B cell (primary cell): Measurements from ENCODE around the gene TEKT5. TPM values are rescaled to one million over a fixed set of nuclear protein-coding genes. Genes with fewer than 3 reads are reported as not detected.
A peak's percentile ranks its signal among the peaks of the same experiment; 100 is the strongest.

Experiments used
- ATAC-seq: fragments of 200-7000 bp; cut with Tn5 transposase; one replicate; pipeline ENCODE4 v1.10.0; 2021; ENCODE audit warnings: low read depth, mild to moderate bottlenecking, moderate number of reproducible peaks, moderate library complexity
- CTCF ChIA-PET: fragments of 350-600 bp; sonication (Branson Sonifier 250); formaldehyde crosslinking; loops from one replicate; lab custom pipeline; 2021; ENCODE audit warnings: antibody characterized with exemption, inconsistent platforms; lab: Charles Lee
- POLR2A ChIA-PET: fragments of 350-600 bp; sonication (Branson Sonifier 250); formaldehyde crosslinking; loops from one replicate; lab custom pipeline; 2021; ENCODE audit warnings: antibody characterized with exemption; lab: Charles Lee
- DNase-seq: peaks from one replicate; pipeline ENCODE4 v3.0.0; 2013
- H2AFZ ChIP-seq: 2 replicates; pipeline ENCODE4 v1.6.1; 2012; ENCODE audit warnings: mild to moderate bottlenecking, low read depth, low read length; ENCODE audit not compliant: insufficient read depth, poor library complexity, severe bottlenecking
- H3K27ac ChIP-seq, 2 donors: 1 replicate in 1 of 2; 2 replicates in 1 of 2; pipeline ENCODE4 v1.5.1; 2012 to 2013; ENCODE audit warnings: low read length in 2 of 2, mild to moderate bottlenecking in 2 of 2, moderate library complexity in 1 of 2
- H3K27me3 ChIP-seq, 4 experiments: fragments of 200-600 bp in 1 of 4; sonication (generic) in 1 of 4; replicated peaks in 1 of 4; 1 replicate in 2 of 4; 2 replicates in 2 of 4; pipeline versions ENCODE4 v1.6.1 to v1.7.0; 2013 to 2016; ENCODE audit warnings: low read length in 3 of 4, mild to moderate bottlenecking in 2 of 4, mixed read lengths in 1 of 4, moderate library complexity in 1 of 4; ENCODE audit not compliant: insufficient read depth in 4 of 4, control insufficient read depth in 3 of 4; ENCODE audit errors: control extremely low read depth in 1 of 4
- H3K36me3 ChIP-seq, 2 experiments: replicated peaks in 1 of 2; 1 replicate in 1 of 2; 2 replicates in 1 of 2; pipeline versions ENCODE4 v1.6.1 to v1.7.1; 2013; ENCODE audit warnings: low read length in 1 of 2; ENCODE audit not compliant: insufficient read depth in 2 of 2, control insufficient read depth in 1 of 2; ENCODE audit errors: control extremely low read depth in 1 of 2, extremely low read depth in 1 of 2
- H3K4me1 ChIP-seq, 2 donors: fragments of 200-600 bp in 1 of 2; sonication (generic) in 1 of 2; 1 replicate in 1 of 2; 2 replicates in 1 of 2; pipeline versions ENCODE4 v1.5.1 to v1.6.1; 2013 to 2017; ENCODE audit warnings: low read length in 2 of 2; ENCODE audit not compliant: control insufficient read depth in 2 of 2, insufficient read depth in 2 of 2
- H3K4me2 ChIP-seq: replicated peaks from 2 replicates; pipeline ENCODE3; 2012; ENCODE audit warnings: mild to moderate bottlenecking, low read depth, low read length; ENCODE audit not compliant: poor library complexity, severe bottlenecking
- H3K4me3 ChIP-seq, 5 experiments: fragments of 200-600 bp in 1 of 5; sonication (generic) in 1 of 5; 1 replicate in 3 of 5; 2 replicates in 2 of 5; pipeline versions ENCODE4 v1.5.1 to v1.7.0; 2011 to 2016; ENCODE audit warnings: low read length in 4 of 5, mild to moderate bottlenecking in 4 of 5, low read depth in 2 of 5, control low read depth in 1 of 5, moderate library complexity in 1 of 5; ENCODE audit not compliant: insufficient read depth in 1 of 5; ENCODE audit errors: control extremely low read depth in 1 of 5, extremely low read depth in 1 of 5
- H3K79me2 ChIP-seq: fragments of 200-600 bp; sonication (generic); one replicate; pipeline ENCODE4 v1.6.0; 2016; ENCODE audit warnings: low read length; ENCODE audit not compliant: control insufficient read depth, insufficient read depth
- H3K9ac ChIP-seq: fragments of 200-600 bp; sonication (generic); 2 replicates; pipeline ENCODE4 v1.6.1; 2017; ENCODE audit warnings: mild to moderate bottlenecking, low read length, moderate library complexity
- H3K9me3 ChIP-seq, 3 donors: one replicate each; pipeline versions ENCODE4 v1.6.1 to v1.7.1; 2013; ENCODE audit warnings: low read length in 2 of 3; ENCODE audit not compliant: control insufficient read depth in 2 of 3, insufficient read depth in 1 of 3; ENCODE audit errors: control extremely low read depth in 1 of 3
- H4K20me1 ChIP-seq: 2 replicates; pipeline ENCODE4 v1.6.0; 2012; ENCODE audit warnings: mild to moderate bottlenecking, low read length; ENCODE audit not compliant: insufficient read depth, control insufficient read depth, poor library complexity, severe bottlenecking
- H3K27ac Mint-ChIP-seq: one replicate; pipeline ENCODE4 v1.8.0; 2021; ENCODE audit warnings: mixed read lengths
- H3K27me3 Mint-ChIP-seq: one replicate; pipeline ENCODE4 v1.8.0; 2021; ENCODE audit warnings: mixed read lengths
- H3K4me1 Mint-ChIP-seq: one replicate; pipeline ENCODE4 v1.8.0; 2021; ENCODE audit warnings: mixed read lengths
- H3K4me3 Mint-ChIP-seq: one replicate; pipeline ENCODE4 v1.8.0; 2021; ENCODE audit warnings: mixed read lengths
- H3K9me3 Mint-ChIP-seq: one replicate; pipeline ENCODE4 v1.8.0; 2022; ENCODE audit warnings: mixed read lengths; ENCODE audit not compliant: insufficient read depth
- EZH2 ChIP-seq: IDR thresholded peaks from 2 replicates; pipeline ENCODE4 v1.6.1; 2012; ENCODE audit warnings: borderline replicate concordance, low read depth, mild to moderate bottlenecking, moderate library complexity, low read length; ENCODE audit not compliant: insufficient read depth, poor library complexity, severe bottlenecking
- WGBS: methylation state at CpG from one replicate; pipeline ENCODE4 v1.1.5; 2013; ENCODE audit warnings: missing lambda C conversion rate; ENCODE audit not compliant: insufficient coverage; 5-methylcytosine and 5-hydroxymethylcytosine counted together
- intact Hi-C: fragments of 100-400 bp; cut with micrococcal nuclease; formaldehyde crosslinking; loops from one replicate; pipeline ENCODE4 v1.10.0; 2022
- polyA plus RNA-seq: library from polyadenylated mRNA; depleted of rRNA; stranded (reverse); fragments of >200 nt; gene quantifications from 2 replicates; pipeline ENCODE4 v1.2.3, GENCODE V29; 2012
- total RNA-seq, 2 donors: library from RNA; stranded (reverse); fragments of 120-200 nt in 1 of 2; gene quantifications; 1 replicate in 1 of 2; 2 replicates in 1 of 2; pipeline versions ENCODE4 v1.2.3 to v1.2.4, GENCODE V29; 2013 to 2022
- TF ChIP-seq, protein P1 (sequence below): fragments of 200-600 bp; IDR thresholded peaks from one replicate; pipeline ENCODE4 v1.8.0; 2022; ENCODE audit warnings: antibody characterized with exemption, mild to moderate bottlenecking

TEKT5 gene
- total and polyA plus RNA-seq, 2 donors (not counting 1 experiment from before 2014, with no cell fraction given): 0.42 to 0.57 TPM

DNA sequence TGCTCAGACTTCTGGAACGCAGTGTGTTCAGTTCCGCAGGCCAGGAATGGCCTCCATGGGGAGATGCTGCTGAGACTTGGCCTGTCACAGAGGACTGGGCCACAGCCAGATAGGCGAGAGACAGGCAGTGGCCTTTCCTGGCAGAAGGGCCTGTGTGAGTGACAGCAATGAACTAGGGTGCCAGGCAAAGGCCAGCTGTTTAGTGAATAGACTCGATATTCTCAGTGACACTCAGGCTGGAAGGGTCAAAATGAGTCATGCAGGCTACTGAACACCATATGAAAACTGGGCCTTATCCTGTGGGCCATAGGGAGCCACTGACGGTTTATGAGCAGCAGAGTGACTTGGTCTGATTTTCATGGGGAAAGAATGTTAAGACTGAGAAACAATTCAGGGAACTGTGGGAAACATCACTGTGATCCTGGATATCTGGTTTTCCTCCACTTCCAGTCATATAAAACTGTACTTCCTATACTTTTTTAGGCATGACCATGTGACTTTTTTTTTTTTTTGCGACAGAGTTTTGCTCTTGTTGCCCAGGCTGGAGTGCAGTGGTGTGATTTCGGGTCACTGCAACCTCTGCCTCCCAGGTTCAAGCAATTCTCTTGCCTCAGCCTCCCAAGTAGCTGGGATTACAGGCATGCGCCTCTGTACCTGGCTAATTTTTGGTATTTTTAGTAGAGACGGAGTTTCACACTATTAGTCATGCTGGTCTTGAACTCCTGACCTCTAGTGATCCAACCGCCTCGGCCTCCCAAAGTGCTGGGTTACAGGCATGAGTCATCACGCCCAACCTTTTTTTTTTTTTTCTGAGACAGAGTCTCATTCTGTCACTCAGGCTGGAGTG, 43.7 kb upstream of the TEKT5 start:
- no peaks in the 10 kb centered on the region for H4K20me1 ChIP-seq
- no peaks in the 10 kb centered on the region for H3K9me3 Mint-ChIP-seq
- peaks cover 50% of the 10 kb centered on the region for H3K4me1 Mint-ChIP-seq
- H3K4me1 ChIP-seq: peaks cover 28 to 34% of the 10 kb centered on the region in 2 donors
- peak overlapping the region; percentile 71 for H3K4me3 Mint-ChIP-seq
- DNase-seq: peak; percentile 29
- H3K79me2 ChIP-seq: peaks cover 23% of the 10 kb centered on the region
- no peak for TF ChIP-seq EZH2
- TF ChIP-seq, protein P1, sequence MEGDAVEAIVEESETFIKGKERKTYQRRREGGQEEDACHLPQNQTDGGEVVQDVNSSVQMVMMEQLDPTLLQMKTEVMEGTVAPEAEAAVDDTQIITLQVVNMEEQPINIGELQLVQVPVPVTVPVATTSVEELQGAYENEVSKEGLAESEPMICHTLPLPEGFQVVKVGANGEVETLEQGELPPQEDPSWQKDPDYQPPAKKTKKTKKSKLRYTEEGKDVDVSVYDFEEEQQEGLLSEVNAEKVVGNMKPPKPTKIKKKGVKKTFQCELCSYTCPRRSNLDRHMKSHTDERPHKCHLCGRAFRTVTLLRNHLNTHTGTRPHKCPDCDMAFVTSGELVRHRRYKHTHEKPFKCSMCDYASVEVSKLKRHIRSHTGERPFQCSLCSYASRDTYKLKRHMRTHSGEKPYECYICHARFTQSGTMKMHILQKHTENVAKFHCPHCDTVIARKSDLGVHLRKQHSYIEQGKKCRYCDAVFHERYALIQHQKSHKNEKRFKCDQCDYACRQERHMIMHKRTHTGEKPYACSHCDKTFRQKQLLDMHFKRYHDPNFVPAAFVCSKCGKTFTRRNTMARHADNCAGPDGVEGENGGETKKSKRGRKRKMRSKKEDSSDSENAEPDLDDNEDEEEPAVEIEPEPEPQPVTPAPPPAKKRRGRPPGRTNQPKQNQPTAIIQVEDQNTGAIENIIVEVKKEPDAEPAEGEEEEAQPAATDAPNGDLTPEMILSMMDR: no peak
- POLR2A ChIA-PET: interaction anchor here (0.6 to 1.1 kb wide), 4 partner anchors 181 to 692 kb away, joined by 4 to 5 read pairs (median 4); no protein-coding TSS in a partner anchor
- CTCF ChIA-PET: interaction anchor here (0.6 to 7.2 kb wide), 23 partner anchors 16 to 482 kb away, joined by 3 to 203 read pairs (median 6); partner anchors contain the start of gene CIITA
- no peaks in the 10 kb centered on the region for H3K27me3 Mint-ChIP-seq
- no peaks in the 10 kb centered on the region for H3K27me3 ChIP-seq
- ATAC-seq: peak; percentile 8
- H3K4me2 ChIP-seq: peak overlapping the region; percentile 68
- H3K9me3 ChIP-seq: no peaks in the 10 kb centered on the region
- H3K27ac Mint-ChIP-seq: peak overlapping the region; percentile 86
- intact Hi-C loops: loop anchor here (5.0 kb wide), 2 partner anchors 351 to 426 kb away; partner anchors contain the start of gene ATF7IP2
- peak overlapping the region in 1 of 2 donors; percentile 57 for H3K27ac ChIP-seq
- peak overlapping the region; percentile 69 for H2AFZ ChIP-seq
- no peak overlapping the region for H3K4me3 ChIP-seq
- H3K36me3 ChIP-seq: no peaks in the 10 kb centered on the region
- peak overlapping the region; percentile 60 for H3K9ac ChIP-seq
- WGBS: 66% methylated on average over 9 of the region's 12 CpGs
